Lung microvascular endothelial cell (primary cell): ENCODE measurements around the gene NSD2. TPM values are rescaled to one million over a fixed set of nuclear protein-coding genes. Genes with fewer than 3 reads are reported as not detected.
"Not testable (repeated sequence)": the region's sequence is repeated elsewhere in the genome, so short reads cannot be mapped to it uniquely, and the experiment has no call there.

Experiments used
- DNase-seq, 2 donors: peaks; one replicate each; pipeline versions ENCODE4 v3.0.0 to v3.0.0-alpha.2; 2010; ENCODE audit warnings: low read depth in 2 of 2
- total RNA-seq: library from RNA; depleted of rRNA; stranded (reverse); fragments of >200 nt; gene quantifications from 2 replicates; pipeline ENCODE4 v1.2.1, GENCODE V29; 2014

NSD2 gene
- total RNA-seq, 1 donor from 2014 or later, result 32.7 TPM

DNA sequence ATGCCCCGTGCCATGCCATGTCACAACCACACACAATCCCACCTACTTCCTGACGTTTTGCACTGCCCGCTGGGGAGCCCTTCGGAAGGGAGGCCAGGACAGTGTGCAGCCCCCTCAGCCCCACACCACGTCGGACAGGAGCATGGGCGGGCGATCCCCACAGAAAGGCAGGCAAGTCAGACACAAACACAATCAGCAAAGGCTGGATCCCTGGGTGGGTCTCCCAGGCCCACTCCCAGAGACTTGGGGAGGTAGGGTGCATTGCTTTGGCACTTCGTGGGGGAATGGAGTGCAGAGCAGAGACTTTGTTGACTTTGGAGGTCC lies 29.3 kb upstream of the NSD2 start:
- DNase-seq, result no peak

DNA sequence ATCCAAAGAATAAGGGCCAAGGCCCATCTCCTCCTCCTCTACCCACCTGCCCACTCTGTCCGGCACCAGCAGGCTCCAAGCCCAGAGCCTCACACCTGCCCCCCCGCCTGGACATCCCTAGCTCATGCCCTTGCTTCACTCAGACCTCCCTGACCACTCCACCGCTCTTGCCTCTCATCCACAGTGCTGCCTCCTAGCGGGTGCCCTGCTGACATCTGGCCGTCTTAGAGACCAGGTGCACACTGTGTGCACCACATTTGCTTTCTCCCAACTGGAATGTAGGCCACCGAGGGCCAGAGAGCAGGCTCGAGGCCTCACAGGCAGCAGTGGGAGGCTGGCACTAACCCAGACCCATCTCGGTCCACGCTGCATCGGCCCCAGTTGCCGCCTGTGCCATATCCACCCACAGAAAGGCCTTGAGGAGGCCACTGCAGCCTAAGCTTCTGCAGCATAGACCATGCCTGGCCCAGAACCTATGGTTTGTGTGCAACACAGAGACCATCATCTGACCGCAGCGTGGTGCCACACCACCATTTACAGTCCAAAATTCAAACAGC lies 28.8 kb upstream of the NSD2 start:
- no peak for DNase-seq

DNA sequence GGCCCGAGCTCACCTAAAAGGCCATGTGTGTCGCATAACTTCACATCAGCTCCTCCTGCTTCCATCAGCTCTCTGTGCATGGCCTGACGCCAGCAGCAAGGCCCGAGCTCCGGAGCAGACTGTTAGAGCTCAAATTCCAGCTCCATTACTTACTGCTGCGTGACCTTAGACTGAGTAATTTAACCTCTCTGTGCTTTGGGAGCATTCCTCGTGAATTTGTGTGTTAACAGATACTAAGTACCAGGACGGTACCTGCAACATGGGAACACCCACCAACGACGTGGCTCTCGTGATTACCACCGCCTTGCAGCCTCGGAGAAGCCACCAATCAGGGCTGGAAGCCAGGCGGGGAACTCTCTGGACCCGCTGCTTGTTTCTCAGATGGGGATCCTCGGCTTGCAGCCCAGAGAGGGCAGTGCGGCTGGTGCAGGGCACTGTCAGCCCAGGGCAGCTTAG lies 28.2 kb upstream of the NSD2 start:
- peak; percentile 18 to 60 for DNase-seq

DNA sequence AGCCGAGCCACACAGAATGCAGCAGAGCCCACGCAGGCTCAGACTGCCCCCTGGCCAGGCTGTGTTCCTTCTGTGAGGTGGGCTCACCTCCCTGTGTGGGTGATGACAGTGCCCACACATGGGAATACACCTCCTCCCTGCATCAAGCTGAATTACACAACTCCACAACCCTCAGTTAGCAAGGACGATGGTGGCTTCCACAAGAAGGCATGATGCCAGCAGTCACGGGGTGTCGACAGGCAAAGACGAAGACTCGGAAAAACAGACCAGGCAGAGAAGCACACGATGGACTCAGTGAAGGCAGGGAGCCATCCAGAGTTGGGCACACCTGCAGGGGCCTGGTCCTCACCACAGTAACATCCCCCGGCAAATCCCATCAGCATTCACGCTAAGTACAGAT lies 27.3 kb upstream of the NSD2 start:
- DNase-seq, result no peak

DNA sequence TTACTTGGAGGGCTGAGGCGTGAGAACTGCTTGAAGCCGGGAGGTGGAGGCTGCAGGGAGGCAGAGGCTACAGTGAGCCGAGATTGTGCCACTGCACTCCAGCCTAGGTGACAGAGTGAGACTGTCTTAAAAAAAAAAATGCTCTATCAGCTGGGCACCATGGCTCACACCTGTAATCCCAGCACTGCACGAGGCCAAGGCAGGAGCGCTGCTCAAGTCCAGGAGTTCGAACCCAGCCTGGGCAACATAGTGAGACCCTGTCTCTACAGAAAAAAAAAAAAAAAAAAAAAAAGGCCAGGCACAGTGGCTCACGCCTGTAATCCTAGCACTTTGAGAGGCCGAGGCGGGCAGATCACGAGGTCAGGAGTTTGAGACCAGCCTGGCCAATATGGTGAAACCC lies 26.6 kb upstream of the NSD2 start:
- DNase-seq, result not testable (repeated sequence)

DNA sequence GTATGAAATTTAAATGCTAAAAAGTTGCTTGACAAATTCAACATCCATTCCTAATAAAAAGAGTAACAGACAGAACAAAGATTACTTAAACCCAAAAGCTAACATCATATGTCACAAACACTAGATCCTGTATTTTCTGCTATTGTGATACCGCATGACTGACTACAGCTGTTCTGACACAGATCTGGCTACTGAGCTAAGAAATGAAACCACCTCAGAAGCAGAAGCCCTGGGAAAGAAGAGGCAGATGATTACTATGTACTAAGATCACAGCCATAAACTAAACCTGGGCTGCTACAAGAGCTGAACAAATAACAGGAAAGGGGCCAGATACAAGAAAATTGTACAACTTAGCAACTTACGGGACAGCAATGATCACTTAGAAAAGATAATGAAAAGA lies 24.6 kb upstream of the NSD2 start:
- no peak for DNase-seq

DNA sequence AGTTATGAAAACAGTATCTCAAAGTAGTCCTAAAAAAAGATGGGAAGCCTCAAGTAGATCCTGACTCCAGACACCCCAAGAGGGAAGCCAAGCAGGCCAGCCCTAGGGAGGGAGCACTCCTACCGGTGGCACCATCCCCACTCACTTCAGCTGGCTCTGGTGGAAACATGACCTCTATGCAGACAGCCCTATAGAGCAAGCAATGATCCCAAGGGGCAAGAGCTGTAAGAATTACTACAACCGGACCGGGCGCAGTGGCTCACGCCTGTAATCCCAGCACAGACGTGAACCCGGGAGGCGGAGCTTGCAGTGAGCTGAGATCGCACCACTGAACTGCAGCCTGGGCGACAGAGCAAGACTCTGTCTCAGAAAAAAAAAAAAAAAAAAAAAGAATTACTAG lies 20.9 kb upstream of the NSD2 start:
- DNase-seq, result no peak

DNA sequence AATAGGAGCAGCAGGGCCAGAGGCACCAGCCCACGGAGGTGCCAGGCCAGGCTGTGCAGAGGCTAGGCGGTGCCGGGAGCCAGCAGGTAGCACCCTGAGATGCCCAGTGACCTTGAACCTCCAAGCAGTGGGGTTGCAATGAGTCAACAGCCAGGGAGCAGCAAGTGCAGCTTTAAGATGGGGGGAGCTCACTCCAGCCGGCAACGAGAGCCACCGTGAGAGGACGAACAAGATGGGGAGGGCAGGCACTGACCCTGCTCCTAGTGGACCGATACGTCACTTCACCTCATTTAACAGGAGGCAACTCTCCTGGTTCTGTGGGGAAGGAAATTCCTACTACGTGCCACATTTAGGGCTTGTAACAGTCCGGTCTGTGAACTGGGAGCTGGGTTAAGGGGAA lies 20.0 kb upstream of the NSD2 start:
- DNase-seq, result no peak

DNA sequence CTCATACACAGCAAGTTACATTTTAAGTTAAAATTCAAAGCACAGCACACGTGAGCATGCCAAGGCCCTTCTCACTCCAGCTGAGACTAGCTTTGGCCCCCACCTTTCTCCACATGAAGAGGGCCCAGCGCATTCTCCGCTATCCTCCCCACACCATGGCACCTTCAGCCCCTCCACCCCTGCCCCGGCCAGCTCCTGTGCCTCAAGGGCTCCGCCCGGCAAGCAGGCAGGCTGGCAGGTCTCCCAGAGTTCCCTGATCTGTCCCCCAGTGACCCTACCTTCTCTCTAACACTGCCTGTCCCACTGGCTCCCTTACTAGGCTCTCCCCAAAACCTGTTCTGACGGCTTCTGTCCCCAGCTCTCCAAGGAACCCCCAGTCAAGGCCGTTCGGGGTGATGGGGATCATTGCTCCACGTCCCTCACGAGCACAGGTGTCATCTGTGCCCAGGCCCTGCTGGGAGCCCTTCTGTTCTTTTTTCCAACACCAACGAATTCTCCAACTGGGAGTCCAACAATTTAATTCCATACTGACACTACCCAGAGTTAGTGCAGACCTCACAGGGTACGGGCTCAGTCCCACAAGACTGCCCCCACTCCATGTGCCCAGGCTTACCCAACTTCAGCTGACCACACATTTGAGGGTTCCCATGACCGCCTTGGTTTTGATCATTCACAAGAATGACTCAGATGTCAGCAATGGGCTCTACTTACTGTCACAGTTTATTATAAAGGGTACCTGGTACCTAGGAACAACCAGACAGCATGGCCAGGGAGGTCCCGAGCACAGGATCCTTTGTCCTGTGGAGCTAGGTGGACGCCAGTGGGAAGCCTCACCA lies 19.4 kb upstream of the NSD2 start:
- no peak for DNase-seq

DNA sequence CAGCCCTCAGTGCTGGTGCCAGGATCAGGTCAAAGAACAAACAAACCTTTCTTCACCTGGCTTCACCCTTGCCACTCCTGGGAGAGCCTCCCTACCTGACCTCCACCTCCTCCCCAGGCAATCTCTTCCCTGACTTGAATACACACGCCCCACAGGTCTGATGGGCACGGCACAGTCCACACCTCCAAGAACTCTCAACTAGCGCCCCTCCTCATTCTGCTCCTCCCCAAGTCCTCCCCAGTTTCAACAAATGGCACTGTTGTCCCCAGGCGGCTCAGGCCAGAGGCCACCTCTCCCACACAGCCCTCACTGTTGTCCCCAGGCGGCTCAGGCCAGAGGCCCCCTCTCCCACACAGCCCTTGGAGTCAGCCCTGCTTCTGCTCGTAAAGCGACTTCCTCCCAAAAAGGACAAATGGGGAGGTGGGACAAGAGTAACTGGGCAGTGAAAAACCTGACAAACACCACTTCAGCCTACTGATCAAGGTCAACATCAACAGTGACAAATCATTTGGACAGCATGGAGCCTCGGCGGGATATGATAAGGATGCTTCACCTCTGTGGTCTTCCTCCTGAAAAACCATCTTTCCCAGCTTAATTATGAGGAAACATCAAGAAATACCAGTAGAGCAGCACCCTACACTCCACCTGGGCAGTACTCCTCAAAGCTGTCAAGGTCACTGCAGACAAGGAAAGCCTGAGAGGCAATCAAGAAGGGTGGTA lies 18.1 kb upstream of the NSD2 start:
- no peak for DNase-seq

DNA sequence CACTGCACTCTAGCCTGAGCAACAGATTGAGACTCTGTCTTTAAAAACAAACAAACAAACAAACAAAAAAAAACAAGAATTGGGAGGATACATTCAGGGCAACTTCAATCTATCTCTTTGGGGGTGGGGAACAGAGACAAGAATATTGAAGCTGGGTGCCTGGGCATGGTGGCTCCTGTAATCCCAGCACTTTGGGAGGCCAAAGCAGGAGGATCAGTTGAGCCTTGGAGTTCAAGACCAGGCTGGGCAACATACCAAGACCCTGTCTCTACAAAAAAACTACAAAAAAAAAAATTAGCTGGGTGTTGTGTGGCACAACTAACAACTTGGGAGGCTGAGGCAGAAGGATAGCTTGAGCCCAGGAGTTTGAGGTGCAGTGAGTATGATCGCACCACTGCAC lies 16.4 kb upstream of the NSD2 start:
- no peak for DNase-seq

DNA sequence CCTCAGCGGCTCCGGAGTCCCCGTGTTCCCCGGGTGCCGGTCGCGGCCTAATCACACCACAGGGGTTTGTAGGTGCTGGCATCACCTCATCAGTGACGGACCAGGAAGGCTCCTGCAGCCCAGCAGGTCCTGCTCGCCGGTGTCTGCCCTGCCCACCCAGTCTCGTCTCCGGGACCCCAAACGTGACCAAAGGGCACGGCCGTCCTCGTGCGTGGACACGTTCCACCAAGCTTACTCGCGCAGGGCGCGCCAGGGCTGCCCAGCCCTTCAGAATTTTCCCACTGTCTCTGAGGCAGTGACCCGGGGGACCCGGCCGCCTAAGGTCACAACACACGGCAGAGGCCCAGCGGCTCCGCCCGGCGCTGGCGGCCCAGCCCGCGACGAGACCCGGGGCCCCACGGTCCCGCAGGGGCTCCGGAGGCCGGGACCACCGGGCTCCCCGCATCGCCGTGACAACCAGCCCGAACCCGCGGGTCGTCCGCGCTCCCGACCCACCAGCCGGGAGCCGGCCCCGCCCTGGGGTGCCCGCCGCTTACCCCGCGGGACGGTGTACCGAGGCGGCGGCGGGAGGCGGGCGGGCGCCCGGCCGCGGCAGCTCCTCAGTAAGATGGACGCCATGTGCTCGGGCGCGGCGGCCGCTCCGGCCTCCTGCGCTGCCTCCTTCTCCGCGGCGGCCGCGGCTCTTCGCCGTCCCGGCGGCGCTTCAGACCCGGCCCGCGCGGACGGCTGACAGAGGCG lies 15.7 kb upstream of the NSD2 start:
- DNase-seq, result peak; percentile 12 to 24

DNA sequence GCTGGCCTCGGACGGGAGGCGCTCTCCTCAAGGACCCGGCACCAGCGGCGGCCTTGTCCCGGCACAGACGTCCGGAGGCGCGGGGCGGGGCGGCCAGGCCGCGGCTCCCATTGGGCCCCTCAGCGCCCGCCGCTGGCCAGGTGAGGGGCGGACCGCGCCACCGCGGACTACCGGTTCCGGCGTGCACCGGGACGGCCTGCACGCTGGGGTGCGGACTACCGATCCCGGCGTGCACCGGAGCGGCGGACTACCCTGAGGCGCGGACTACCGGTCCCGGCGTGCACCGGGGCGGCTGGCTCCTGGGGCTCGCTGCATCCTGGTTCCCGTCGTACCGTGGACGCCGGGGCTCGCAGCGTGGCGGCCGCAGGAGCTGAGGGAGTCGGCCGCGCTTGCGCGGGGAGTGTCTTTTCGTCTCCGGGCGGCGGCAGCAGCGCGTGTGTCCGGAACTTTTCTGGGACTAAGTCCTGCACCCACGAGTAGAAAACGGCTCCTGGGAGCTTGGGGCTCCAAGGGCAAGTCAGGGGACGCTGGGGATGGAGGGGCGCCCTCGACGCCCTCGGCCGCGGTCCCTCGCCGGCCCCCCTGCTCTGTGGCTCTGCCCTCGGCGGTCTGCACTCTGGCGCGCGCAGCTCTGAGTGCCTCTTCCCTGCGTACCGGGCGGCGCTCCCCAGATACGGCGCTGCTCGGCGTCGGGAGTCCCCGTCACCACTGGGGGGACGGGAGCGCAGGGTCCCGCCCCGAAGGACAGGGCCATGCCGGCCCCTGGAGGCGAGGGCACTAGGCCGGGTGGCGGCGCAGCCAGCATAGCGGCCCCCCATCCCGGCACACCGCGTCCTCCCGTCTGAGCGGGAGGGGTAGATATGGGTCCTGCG lies 14.9 kb upstream of the NSD2 start, which contains the start of gene LETM1:
Gene LETM1, minus strand, starts transcription at position 86 of the 872 bp plus-strand sequence. CDS start 206 bp downstream, outside the sequence.
- peak; percentile 95 to 96 for DNase-seq

DNA sequence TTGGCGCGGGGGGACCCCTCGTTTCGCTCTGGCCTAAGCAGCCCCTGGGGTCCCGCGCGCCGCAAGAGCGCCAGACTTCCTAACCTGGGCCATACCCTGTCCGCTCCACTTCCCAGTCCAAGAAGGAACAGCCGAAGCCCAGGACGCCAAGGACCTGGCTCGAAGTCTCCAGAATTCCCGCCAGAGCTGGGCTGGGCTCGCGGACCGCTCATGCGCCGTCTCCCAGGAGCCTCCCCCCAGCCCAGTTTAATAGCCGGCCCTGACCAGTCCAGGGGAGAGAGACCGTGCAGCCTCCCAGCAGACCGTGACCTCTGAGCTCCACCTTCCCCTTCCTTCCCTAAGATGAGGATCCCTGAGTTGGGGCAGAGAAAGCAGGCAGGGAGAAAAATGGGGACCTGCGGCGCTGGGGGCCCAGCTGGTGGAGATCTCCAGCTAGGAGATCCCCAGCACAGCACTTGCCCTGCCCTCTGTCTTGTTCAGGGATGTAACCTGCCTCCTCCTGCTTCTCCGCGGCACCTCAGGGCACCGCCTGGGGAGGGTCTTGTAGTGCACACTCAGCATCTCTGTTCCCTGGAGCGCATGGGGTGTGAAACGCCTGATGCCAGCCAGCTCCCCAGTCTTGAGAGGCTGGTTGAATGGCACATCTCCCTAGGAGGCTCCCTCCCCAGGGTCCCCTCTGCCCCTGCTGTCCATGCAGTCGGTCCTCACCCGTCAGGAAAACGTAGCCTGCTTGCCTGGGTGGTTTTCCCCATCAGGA lies 14.1 kb upstream of the NSD2 start:
- peak; percentile 8 to 29 for DNase-seq

DNA sequence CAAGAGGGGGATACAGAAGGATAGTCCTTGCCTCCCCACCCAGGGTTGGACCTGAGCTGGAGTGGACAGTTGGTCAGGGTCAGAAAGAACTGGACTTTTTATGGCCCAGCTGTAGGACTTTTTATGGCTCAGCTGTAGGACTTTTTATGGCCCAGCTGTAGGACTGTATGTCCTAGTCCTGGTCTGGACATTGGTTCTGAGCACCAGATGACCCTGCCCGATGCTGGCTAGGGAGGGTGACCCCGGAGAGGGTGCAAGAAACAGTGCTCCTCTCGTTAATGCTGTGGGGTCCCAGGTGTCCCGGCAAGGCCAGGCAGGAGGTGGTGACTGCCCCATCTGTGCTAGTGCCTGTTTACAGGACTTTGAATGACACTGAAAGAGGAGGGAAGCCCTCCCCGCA lies 13.3 kb upstream of the NSD2 start:
- DNase-seq, result no peak

DNA sequence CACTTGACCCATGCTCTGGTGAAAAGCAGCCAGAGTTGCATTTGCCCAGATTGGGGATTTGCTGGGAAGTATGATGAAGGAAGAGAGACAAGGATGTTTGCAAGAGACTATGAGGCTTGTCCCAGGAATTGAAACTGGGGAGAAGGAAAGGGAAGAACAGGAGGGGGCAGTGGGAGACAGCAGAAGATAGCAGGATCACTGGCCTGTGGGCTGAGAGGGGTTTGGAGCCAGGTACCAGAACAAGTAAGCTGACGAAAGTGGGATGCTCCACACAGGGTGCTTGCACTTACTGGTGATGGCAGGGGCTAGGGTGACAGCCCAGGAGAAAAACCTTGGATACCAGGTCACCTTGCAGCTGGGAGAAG lies 11.8 kb upstream of the NSD2 start:
- DNase-seq, result no peak

DNA sequence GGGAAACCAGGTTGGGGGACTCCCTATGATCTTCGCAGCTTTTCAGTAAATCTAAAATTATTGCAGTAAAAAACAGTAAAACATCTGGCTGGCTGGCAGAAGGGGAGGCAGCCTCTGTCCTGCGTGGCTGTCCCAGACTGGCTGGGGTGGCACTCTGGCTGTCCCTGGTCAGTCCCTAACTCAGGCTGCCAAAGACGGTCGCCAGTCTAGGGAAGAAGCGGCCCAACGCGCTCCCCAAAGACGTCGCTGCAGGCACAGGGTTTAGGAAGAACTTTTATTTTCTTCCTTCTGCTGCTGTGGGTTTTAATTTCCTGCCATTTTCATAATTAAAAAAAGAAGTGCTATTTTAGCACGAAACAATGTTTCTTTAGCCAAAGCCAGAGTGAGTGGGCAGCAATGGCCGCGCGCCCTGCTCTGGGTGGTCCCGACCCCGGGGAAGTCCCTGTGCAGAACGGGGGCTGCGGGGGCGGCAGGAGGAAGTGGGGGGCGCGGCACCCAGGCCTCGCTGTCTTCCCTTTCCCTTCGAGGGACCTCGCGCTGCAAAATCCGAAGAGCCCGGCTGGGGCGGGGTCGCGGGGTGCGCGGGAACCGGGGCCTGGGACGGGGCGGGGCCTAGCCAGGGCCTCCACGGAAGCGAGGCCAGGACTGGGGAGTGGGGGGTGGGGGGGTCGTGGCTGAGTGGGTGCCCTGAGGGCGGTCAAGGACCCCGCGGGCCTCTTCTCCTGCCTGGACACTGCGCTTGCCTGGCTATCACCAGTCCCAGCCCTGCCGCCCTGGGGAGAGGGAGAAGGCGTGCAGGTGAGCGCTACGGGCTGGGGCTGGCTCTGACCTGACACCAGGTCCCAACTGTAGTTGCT lies 8.9 kb upstream of the NSD2 start:
- DNase-seq, result no peak

DNA sequence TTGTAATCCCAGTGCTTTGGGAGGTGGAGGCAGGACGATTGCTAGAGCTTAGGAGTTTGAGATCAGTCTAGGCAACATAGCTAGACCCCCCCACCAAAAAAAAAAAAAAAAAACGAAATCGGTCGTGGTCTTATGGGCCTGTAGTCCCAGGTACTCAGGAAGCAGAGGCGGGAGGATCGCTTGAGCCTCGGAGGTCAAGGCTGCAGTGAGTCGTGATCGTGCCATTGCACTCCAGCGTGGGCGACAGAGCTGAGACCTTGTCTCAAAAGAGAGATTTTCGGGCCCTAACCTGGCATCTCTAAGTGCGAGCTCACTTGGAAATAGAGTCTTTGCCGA lies 8.3 kb upstream of the NSD2 start:
- DNase-seq, result no peak

DNA sequence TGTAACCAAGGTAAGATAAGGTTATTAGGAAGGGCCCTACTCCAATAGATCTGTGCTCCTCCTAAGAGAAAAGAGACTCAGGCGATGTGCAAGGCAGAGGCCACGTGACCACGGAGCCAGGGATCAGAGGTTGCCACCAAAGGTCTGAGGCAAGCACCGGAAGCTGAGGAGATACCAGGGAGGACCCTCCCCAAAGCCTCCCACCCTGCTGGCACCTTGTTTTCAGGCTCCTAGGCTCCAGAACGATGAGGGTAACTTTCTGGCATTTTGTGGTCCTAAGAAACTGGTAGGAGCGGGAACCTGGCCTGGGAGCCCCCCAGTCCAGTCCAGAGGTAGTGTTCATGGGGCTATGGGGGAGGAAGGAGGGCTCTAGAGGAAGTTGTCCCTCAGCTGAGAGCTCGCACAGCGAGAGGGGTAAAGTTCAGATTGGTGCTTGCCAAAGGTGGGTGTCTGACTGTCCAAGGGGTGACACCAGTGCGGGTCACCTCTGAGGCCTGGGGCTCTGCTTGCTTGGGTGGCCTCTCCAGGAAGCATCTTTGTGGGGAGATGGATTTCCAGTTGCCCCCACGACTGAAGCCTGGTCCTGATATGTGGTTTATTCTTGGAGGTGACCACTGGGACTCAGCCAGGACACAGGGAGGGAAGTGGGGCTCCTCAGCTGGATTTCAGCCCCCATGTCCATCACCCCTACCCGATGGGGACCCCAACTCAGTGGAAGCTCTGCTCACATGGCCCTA lies 7.7 kb upstream of the NSD2 start:
- no peak for DNase-seq
